ENCODE data around the gene HTR3B.

- TF ChIP-seq CTCF (IDR thresholded peaks at IDR 0.05 in 2 of 3, conservative IDR thresholded peaks at IDR 0.05 in 1 of 3; ENCODE audit: control insufficient read depth in 2 of 3, extremely low read depth in 1 of 3, insufficient read depth in 1 of 3, low read depth in 3 of 3, low read length in 3 of 3) (no peak), CEBPB (IDR thresholded peaks at IDR 0.05; ENCODE audit: borderline replicate concordance in 1 of 2, low read depth in 2 of 2, low read length in 2 of 2) (no peak), ETV6 (conservative IDR thresholded peaks at IDR 0.05 in 1 of 2, IDR thresholded peaks at IDR 0.05 in 1 of 2; ENCODE audit: borderline replicate concordance in 1 of 2, low read depth in 1 of 2) (no peak), MAX (IDR thresholded peaks at IDR 0.05; ENCODE audit: low read depth, low read length) (no peak), ZNF384 (IDR thresholded peaks at IDR 0.05; ENCODE audit: borderline replicate concordance, low read depth, low read length) (no peak), POLR2A (IDR thresholded peaks at IDR 0.05; ENCODE audit: low read depth, low read length) (no peak), NBN (IDR thresholded peaks at IDR 0.05) (no peak), E2F4 (IDR thresholded peaks at IDR 0.05; ENCODE audit: low read depth, low read length) (no peak), NFIC (IDR thresholded peaks at IDR 0.05; ENCODE audit: low read depth, low read length) (no peak)
These were observed 72.5 kb downstream of the HTR3B start for GRCh38 chr11:113977071-113977490.

Data from GM12878 (cell line).